HG03025 (cell line): ENCODE measurements around the gene MATN4.

ENCODE experiments used
- ATAC-seq: cut with Tn5 transposase; IDR thresholded peaks from one replicate; pipeline ENCODE4 v1.9.1; 2021; ENCODE audit warnings: mild to moderate bottlenecking, moderate library complexity; ENCODE audit not compliant: unreplicated experiment, low FRiP score

The MATN4 gene

DNA sequence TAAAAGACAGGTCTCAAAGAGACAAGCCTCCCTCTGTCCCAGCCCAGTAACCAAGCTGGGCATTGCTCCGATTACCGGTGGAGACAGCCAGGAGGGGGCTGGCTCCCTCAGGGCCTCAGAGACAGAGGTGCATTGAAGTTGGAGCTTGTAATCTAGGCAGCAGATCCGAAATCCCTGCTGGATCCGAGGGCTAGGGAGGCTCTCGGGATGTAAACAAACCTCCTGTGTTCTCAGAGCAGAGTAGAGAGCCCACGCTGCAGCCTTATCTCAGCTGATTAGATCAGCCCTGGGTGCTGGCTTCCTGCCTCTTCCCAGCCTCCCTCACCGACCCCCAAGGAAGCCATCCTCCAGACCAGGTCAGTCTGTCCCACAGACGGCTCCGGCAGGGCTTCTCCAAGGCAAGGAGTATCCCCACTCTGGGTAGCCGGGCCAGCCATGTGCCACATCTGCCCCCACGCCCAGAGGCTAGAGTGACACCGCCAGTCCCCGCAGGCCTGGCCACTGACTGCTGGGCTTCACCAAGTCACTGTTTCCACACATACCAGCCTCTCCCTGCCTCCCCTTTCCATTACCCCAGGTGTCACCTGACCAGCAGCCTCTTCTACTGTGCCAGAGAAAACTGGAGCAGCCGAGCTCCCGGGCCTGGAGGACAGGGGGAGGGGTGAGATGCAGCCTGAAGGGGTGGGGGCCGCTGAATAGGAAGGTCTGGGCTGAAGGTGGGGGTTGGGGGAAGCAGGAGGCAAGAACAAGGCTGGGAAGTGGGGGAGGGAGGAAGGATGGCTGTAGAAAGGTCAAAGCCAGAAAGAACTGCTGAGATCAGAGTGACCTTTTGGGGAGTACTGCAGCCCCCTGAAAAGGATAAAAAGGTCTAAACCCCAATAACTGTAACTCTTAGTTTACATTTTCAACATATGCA is 34.1 kb upstream of the MATN4 start:
- ATAC-seq: no peak

DNA sequence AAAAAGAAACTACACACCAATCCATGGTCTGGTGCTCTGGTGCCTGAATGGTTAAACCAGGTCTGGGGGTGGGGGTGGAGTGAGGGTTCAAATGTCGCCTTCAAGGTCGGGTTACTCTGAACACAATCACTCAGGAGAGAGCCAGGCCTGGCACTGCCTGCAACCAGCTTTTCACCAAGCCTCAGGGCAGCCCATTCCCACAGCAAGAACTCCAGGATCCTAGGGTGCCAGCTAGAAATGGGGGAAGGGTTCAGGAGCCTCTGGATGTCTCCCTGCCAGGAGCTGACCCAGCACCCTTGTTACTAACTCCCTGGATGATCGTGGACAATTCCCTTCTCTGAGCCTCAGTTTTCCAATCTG is 33.5 kb upstream of the MATN4 start:
- no peak for ATAC-seq

DNA sequence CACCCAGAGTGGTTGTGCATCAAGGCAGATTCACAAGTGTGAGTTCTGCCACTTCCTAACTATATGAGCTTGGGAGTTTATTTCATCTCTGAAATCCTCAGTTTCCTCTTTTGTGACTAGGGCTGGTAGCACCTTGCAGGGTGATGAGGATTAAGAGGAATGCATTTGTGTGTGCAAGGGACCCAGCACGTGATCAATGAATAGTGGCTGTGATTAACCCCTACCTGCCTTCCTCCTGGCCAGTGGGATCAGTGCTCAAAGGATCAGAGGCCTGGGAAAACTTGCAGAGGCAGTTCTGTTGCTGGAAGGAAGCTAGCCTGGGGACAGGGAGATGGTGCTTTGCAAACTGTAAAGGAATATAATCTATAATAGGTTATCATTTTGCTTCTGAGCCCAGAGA is 32.9 kb upstream of the MATN4 start:
- no peak for ATAC-seq

DNA sequence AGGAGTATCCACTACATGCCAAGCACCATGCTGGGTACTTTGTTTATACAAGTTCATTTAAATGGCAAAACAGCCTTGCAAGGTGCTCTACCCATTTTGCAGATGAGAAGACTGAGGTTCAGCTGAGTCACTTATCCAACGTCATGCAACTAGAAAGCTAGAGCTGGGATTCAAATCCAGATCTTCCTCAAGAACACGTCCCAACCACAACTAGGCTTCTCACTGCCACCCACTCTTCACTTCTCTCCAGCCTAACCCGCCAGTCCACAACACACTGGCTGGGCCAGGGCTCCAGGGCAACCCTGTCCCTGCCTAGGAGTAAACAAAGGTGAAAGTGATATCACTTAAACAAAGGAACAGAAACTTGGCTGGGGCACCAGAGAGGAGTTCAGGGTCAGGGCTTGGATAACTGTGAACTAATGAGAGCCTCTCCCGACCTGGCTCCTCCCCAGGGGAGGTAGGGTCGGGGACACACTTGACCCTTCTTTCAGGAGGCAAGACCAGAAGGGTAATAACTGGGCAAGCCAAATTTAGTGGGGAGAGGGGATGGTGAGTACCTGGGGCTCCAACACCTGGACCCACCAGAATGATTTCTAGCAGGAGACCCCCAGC is 32.2 kb upstream of the MATN4 start:
- ATAC-seq: no peak

DNA sequence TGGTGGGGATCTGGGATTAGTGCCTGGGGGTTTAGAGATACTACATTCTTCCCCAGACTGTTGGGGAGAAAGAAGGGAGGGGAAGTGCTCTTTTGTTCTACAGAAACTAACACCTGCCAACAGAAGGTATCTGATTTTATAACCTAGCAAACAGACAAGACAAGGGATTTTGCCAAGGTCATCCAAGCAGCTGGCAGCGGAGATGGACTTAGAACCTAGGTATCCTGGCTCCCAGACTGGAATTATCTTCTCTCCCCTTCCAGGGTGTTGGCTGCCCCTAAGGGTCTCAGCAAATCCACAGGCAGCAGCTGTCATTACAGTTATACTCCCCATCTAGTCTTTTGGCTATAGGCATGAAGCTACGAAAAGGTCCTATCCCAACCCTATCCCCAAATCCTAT is 31.7 kb upstream of the MATN4 start:
- no peak for ATAC-seq

DNA sequence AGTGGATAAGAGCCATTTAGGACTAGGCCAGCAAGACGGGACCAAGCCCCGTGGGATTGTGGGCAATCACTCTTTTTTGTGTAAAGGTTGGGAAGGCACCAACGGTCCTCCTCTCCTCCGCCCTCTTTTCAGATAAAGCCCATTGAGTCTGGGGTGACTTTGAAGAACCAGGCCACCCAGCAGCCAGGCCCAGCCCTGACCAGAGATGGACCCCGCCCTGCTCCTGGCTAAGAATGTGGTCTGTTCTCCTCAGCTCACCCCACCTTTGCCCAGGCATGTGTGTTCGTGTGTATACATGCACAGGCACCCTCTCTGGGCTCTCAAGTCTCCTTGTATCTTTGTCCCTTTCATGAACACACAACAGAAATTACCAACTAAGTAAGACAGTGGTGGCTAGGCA is 31.0 kb upstream of the MATN4 start:
- ATAC-seq: no peak

DNA sequence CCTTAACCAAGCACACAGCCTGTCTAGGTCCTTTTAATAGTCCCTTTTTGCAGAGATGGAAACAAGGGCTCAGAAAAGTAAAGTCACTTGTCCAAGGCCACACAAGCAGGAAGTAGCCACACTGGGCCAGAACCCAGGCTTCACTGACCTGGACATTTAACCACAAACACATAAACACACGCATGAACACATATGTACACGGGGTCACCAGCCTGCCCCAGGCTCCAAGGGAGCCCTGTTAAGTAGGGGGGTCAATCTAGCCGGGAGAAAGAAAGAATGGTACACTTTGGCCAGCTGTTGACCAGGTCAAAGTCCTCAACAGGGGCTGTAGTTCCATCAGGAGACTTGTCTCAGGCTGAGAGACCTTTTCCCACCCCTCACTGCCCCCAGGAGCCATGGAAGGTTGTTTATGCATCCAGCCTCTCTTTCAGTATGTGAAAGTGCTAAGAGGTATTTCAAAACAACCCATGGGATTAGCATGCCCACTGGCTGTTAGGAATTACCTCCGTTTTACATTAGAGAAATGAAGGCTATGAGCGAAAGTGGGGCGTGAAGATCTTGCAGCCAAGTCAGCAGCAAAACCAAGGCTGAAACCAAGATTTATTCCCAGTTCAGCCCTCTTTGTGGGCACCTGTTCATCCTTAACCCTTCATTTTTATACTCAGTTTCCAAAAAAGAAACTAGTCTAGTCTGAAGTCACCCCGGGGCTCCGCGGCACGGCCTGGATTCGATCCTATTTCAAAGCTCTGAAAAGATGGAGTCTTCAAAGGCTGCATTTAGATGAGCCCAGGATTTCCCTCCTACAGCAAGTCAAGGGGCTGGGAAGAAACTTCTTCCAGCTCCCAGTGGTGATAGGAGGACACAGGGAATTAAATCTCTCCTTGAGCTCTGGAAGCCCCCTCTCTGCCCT is 30.3 kb upstream of the MATN4 start:
- ATAC-seq: no peak

DNA sequence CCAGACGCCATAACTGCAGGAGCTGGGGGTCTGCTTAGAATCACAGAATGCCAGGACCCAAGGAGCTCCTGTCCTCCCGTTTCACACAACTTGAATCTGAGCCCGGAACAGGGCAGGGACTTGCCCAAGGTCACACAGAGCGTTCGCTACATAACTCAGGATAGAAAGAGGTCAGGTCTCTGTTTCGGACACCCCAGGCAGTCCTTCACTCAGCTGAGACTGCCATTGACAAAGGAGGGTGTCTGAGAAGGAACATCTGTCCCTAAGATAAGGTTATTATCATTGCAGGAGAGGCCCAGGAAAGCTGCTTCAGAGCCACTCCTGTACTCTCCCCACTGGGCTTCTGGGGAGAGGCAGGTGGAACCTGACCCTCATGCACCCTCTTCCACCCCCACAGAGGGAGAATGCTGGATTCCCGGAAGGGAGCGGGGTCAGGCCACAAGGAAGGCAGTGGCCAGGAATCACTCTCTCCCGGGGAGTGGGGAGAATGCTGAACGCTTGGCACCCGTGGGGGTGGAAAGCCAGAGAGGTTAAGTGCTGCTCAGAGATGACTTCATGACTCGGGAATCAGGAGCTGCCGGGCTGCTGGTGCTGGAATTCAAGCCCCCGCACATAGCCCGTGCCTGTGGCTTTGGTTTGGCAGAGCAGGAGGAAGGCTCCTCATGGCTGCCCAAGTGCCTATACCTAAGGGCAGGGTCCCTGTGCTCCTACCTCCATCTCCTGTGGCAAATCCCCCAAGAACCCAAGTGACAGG is 29.4 kb upstream of the MATN4 start:
- no peak for ATAC-seq

DNA sequence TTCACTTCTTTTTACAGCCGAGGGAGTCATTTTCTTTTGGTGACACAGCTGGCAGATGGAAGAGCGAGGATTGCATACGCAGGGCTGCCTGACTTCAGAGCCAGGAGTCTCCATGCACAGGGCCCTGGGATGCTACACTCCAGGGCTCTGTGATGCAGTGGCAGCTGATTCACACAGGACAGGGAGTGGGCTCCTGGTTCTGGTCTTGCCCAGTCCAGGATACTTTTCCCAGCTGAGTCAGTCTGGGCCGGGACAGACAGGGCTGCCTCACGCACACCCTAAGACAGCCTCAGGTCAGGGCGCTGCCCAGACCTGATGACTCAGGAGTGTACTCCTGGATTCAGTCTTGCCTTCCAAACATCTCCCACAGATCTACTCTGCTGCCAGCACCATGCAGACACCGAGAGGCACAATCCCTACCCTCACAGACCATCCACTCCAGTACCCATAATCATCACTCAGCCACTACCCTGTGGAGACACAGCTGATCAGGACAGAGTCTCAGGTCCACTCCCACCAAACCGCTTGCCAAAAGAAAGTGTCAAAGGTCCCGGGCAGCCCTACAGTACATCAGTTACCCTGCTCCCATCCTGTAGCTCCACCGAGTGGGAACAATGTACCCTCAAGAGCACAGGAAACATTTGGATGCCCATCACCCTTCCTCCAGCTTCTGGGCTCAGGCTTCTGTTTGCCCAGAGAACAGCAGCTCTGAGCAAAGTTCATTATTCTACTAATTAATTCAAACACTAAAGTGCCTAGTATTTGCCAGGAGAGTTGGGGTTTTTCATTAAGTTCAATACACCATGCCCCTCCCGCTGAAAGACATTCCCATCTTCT is 28.6 kb upstream of the MATN4 start:
- ATAC-seq: no peak

DNA sequence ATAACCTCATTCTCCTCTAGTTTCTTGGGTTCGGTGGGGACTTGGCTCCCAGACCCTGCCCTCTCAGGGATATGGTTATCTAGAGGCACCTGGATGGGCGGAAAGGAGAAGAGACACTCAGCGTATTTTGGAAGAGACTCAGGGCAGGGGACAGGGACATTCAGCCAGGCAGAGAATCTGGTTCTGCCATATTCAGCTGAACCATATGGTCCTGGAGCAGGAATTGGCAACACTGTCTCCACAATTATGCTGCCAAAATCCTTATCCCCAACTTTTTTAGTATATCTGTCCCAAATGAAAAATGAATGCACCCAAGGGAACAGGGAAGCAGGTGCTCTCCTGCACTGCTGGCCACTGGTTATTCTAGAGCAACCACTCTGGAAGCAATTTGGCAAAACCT is 22.4 kb upstream of the MATN4 start:
- no peak for ATAC-seq

DNA sequence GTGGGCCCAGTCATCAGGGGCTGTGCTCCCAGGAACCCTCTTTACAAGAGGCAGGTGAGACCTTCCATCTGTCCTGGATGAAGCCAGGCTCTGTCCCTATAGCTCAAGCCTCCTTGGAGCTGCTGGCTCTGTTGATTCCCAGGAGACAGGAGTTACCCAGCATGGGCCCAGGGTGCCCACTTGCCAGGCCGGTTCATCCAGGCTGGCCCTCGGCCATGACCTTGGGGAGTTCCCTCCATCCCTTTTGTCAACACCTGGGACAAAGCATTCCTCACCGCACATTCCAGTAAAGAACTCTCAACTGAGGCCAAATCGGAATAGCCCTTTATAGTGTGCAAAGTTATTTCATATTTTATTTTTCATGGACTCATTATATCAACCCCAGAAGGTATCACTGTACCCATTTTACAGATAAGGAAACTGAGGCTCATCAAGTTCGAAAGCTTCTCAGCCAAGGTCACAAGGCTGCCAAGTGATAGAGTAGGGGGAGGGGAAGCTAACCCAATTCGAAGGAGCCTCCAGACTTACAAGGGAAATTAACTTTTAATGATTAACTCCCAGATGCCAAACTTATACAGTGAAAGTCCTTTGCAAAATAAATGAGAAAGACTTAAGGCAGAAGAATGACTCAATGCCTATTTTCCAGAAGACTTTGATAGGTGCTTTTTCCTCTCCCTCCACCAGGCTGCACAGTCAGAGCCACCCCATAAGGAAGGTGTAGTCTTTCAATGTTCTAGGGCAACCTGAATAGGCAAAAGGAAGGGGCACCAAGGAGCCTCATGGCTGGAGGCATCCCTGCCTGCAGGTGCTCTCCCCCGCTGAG is 21.6 kb upstream of the MATN4 start:
- no peak for ATAC-seq

DNA sequence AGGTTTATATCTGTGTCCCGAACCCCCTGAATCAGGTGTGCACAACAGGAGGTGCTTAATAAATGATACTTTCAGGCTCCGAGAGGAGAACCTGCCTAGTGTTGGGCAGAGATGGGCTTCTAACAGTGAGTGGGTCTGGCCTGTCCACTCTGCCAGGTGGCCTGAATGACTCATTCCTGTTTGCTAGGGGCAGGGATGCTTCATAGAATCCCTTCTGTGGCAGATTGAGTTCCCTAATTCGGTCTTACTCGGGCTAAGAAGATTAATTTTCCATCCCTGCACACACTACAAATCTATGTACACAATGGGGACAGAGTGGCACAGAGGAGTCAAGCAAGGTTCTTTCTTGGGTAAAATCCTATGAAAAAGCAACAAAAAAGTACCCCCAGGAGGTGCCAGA is 20.4 kb upstream of the MATN4 start:
- ATAC-seq: no peak

DNA sequence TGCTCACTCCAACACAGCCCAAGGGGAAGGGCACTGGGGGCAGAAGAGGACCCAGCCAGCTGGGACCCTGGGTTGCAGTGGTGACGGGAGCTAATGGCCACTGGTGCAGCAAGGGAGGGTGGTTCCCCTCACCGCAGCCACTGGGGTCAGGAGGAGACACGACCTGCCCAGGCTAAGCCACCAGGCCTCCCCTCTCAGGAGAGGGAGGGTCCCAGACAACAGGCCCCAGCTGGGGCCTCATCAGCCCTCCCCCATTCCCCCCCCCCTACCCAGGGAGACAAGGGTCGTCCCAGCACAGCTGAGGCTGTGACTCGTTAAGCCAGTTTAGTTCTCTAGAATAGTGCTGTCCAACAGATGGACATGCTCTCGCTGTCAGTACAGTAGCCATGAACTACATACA is 17.3 kb upstream of the MATN4 start:
- ATAC-seq: no peak

DNA sequence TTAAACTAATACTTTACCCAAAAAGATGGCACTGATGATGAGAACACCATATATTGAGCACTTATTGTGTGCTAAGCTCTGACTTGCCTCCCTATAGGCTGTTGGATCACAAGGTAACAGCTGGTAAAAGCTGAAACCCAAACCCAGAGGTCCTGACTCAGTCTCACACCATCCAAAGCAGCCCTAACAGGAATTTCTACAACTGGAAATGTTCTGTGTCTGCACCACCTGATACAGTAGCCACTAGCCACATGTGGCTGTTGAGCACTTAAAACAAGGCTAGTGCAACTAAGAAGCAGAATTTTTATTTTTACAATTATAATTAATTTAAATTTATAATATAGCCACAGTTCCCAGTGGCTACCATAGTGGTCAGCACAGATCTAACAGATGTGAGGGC is 15.6 kb upstream of the MATN4 start:
- ATAC-seq: no peak

DNA sequence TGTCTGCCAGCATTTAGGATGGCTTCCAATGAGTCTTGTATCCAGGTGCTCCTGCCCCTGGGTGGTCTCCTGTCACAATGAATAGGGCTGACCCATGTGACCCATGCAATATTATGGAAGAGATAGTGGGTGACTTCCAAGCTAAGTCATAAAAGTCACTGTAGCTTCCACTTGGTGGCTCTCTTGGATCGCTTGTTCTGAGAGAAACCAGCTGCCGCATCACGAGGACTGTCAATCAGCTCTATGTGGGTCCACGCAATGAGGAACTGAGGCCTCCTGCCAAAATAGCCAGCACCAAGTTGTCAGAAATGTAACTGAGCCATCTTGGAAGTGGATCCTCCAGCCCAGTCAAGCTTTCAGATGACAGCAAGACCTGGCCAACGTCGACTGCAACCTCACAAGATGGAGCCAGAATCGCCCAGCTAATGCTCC is 14.9 kb upstream of the MATN4 start:
- ATAC-seq: no peak

DNA sequence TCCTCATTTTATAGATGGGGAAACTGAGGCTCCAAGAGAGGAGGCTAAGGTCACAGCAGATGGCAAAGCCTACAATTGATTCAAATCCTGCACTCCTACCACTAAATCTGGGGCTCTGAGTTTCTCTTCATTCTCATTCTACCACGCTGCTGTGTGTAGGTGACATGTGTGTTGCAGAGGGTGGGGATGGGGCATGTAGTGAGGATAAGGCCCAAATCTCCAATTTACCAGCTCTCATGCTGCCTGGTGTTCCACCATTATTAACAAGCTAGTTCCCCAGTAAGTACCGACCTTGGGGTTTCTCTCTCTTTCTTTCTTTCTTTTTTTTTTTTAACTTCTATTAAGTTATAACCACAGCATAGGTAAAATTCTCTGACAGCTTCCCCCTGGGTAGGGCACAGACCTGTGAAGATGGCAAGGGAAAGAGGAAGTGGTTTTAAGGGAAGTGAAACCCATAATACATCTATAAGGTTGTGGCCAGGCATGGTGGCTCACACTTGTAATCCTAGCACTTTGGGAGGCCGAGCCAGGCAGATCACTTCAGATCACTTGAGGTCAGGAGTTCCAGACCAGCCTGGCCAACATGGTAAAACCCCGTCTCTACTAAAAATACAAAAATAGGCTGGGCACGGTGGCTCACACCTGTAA is 13.0 kb upstream of the MATN4 start:
- ATAC-seq: no peak

DNA sequence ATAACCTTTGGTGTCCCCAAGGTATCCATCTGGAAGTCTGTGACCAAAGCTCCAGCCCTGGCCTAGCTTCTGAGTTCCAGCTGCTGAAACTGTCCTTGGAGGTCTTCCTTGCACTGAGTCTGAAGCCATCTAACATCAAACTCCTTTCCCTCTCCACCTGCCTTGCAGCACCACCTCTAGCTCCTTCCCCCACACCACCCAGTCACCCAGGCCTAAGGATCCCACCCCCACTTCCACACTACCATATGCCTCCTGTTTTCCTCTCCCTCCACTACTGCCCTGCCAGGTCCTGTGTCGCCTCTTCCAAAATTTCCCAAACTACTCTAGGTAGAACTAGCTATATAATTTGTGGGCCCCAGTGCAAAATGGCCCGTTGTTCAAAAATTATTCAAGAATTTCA is 10.8 kb upstream of the MATN4 start:
- ATAC-seq: no peak

DNA sequence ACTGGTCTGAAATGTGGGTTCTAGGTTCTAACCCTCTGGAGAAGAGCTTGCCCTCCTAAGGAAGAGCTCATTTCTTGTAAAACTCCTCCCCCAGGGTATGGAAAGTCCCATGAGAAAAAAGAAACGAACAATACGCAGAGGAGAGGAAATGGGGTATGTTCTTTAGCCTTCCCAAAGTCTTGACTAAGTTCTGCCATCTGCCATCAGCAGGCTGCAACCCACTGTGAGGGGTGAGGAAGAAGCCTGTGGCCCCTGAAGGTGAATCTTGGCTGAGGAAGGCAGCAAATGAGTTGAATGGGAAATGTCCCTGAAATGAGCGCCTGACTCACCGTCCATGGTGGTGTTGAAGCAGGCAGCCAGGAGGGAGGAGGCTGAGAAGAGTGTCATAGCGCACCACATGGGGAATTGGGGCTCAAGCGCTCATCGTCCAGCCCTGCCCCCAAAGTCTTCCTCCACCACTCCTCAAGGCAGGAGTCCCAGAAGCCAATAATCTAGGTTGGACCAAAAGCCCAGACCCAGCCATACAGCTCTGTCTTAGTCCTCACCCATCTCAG is 10.4 kb upstream of the MATN4 start:
- no peak for ATAC-seq
